ENCODE data around the gene CFAP46.

The CFAP46 gene

GRCh38 chr10:132840698-132841614, 101.4 kb downstream of the CFAP46 start:
- peaks cover 14% of the 10 kb centered on the region for H3K9me3 ChIP-seq (ENCODE audit: control insufficient read depth, insufficient read depth, low read length)
- no peaks in the 10 kb centered on the region for H3K27me3 ChIP-seq (ENCODE audit: control insufficient read depth, insufficient read depth, low read length)
- H3K4me1 ChIP-seq (ENCODE audit: control insufficient read depth, insufficient read depth, low read length): no peaks in the 10 kb centered on the region; the same call in 1 of the 2 replicates
- no peak overlapping the region for H3K27ac ChIP-seq (ENCODE audit: low read depth, low read length)
- no peaks in the 10 kb centered on the region for H3K36me3 ChIP-seq (ENCODE audit: control insufficient read depth, insufficient read depth, low read length)
- no peak overlapping the region for H3K9ac ChIP-seq (ENCODE audit: low read depth, low read length)
- no peak overlapping the region for H3K4me3 ChIP-seq (ENCODE audit: low read depth, low read length)

GRCh38 chr10:132839061-132839460, 103.3 kb downstream of the CFAP46 start:
- Histone ChIP-seq H3K36me3 (ENCODE audit: control insufficient read depth, insufficient read depth, low read length) (no peaks in the 10 kb centered on the region), H3K4me3 (ENCODE audit: low read depth, low read length) (no peak overlapping the region), H3K4me1 (ENCODE audit: control insufficient read depth, insufficient read depth, low read length) (no peaks in the 10 kb centered on the region; the same call in 1 of the 2 replicates), H3K27me3 (ENCODE audit: control insufficient read depth, insufficient read depth, low read length) (no peaks in the 10 kb centered on the region), H3K27ac (ENCODE audit: low read depth, low read length) (no peak overlapping the region), H3K9ac (ENCODE audit: low read depth, low read length) (no peak overlapping the region), H3K9me3 (ENCODE audit: control insufficient read depth, insufficient read depth, low read length) (peaks cover 14% of the 10 kb centered on the region)

- no peak overlapping the region for H3K4me3 ChIP-seq (ENCODE audit: low read depth, low read length)
- H3K4me1 ChIP-seq (ENCODE audit: control insufficient read depth, insufficient read depth, low read length): no peaks in the 10 kb centered on the region; the same call in 1 of the 2 replicates
- H3K36me3 ChIP-seq (ENCODE audit: control insufficient read depth, insufficient read depth, low read length): no peaks in the 10 kb centered on the region
- H3K9me3 ChIP-seq (ENCODE audit: control insufficient read depth, insufficient read depth, low read length): peaks cover 14% of the 10 kb centered on the region; the same call in 1 of the 2 replicates
- H3K27ac ChIP-seq (ENCODE audit: low read depth, low read length): no peak overlapping the region
- H3K9ac ChIP-seq (ENCODE audit: low read depth, low read length): no peak overlapping the region
- no peaks in the 10 kb centered on the region for H3K27me3 ChIP-seq (ENCODE audit: control insufficient read depth, insufficient read depth, low read length)
Observed at GRCh38 chr10:132838346-132838970, 103.9 kb downstream of the CFAP46 start.

- peaks cover 13% of the 10 kb centered on the region; the same call in 1 of the 2 replicates for H3K9me3 ChIP-seq (ENCODE audit: control insufficient read depth, insufficient read depth, low read length)
- H3K9ac ChIP-seq (ENCODE audit: low read depth, low read length): no peak overlapping the region
- no peak overlapping the region for H3K27ac ChIP-seq (ENCODE audit: low read depth, low read length)
- H3K36me3 ChIP-seq (ENCODE audit: control insufficient read depth, insufficient read depth, low read length): no peaks in the 10 kb centered on the region
- H3K27me3 ChIP-seq (ENCODE audit: control insufficient read depth, insufficient read depth, low read length): no peaks in the 10 kb centered on the region
- no peak overlapping the region for H3K4me3 ChIP-seq (ENCODE audit: low read depth, low read length)
- no peaks in the 10 kb centered on the region; the same call in 1 of the 2 replicates for H3K4me1 ChIP-seq (ENCODE audit: control insufficient read depth, insufficient read depth, low read length)
Observed at GRCh38 chr10:132837905-132838304, 104.5 kb downstream of the CFAP46 start.

- no peak overlapping the region for H3K27ac ChIP-seq (ENCODE audit: low read depth, low read length)
- H3K9me3 ChIP-seq (ENCODE audit: control insufficient read depth, insufficient read depth, low read length): peaks cover 4% of the 10 kb centered on the region; the same call in 1 of the 2 replicates
- H3K4me1 ChIP-seq (ENCODE audit: control insufficient read depth, insufficient read depth, low read length): no peaks in the 10 kb centered on the region; the same call in 1 of the 2 replicates
- no peaks in the 10 kb centered on the region for H3K27me3 ChIP-seq (ENCODE audit: control insufficient read depth, insufficient read depth, low read length)
- H3K36me3 ChIP-seq (ENCODE audit: control insufficient read depth, insufficient read depth, low read length): no peaks in the 10 kb centered on the region
- no peak overlapping the region for H3K4me3 ChIP-seq (ENCODE audit: low read depth, low read length)
- no peak overlapping the region for H3K9ac ChIP-seq (ENCODE audit: low read depth, low read length)
Observed at GRCh38 chr10:132836832-132837540, 105.4 kb downstream of the CFAP46 start.

GRCh38 chr10:132836248-132836831, 106.0 kb downstream of the CFAP46 start:
- no peaks in the 10 kb centered on the region for H3K9me3 ChIP-seq (ENCODE audit: control insufficient read depth, insufficient read depth, low read length)
- H3K36me3 ChIP-seq (ENCODE audit: control insufficient read depth, insufficient read depth, low read length): no peaks in the 10 kb centered on the region
- H3K4me1 ChIP-seq (ENCODE audit: control insufficient read depth, insufficient read depth, low read length): no peaks in the 10 kb centered on the region; the same call in 1 of the 2 replicates
- no peak overlapping the region for H3K9ac ChIP-seq (ENCODE audit: low read depth, low read length)
- H3K27ac ChIP-seq (ENCODE audit: low read depth, low read length): no peak overlapping the region
- no peak overlapping the region for H3K4me3 ChIP-seq (ENCODE audit: low read depth, low read length)
- no peaks in the 10 kb centered on the region for H3K27me3 ChIP-seq (ENCODE audit: control insufficient read depth, insufficient read depth, low read length)

GRCh38 chr10:132835848-132836233, 106.5 kb downstream of the CFAP46 start:
- H3K9me3 ChIP-seq (ENCODE audit: control insufficient read depth, insufficient read depth, low read length): no peaks in the 10 kb centered on the region
- no peaks in the 10 kb centered on the region; the same call in 1 of the 2 replicates for H3K4me1 ChIP-seq (ENCODE audit: control insufficient read depth, insufficient read depth, low read length)

GRCh38 chr10:132834891-132835847, 107.2 kb downstream of the CFAP46 start:
- Histone ChIP-seq H3K4me1 (ENCODE audit: control insufficient read depth, insufficient read depth, low read length) (no peaks in the 10 kb centered on the region; the same call in 1 of the 2 replicates), H3K36me3 (ENCODE audit: control insufficient read depth, insufficient read depth, low read length) (no peaks in the 10 kb centered on the region), H3K9ac (ENCODE audit: low read depth, low read length) (no peak overlapping the region), H3K27me3 (ENCODE audit: control insufficient read depth, insufficient read depth, low read length) (no peaks in the 10 kb centered on the region), H3K4me3 (ENCODE audit: low read depth, low read length) (no peak overlapping the region), H3K9me3 (ENCODE audit: control insufficient read depth, insufficient read depth, low read length) (no peaks in the 10 kb centered on the region), H3K27ac (ENCODE audit: low read depth, low read length) (no peak overlapping the region)

More at GRCh38 chr10:132835848-132836233, 106.5 kb downstream of the CFAP46 start:
- Histone ChIP-seq H3K9ac (ENCODE audit: low read depth, low read length) (no peak overlapping the region), H3K36me3 (ENCODE audit: control insufficient read depth, insufficient read depth, low read length) (no peaks in the 10 kb centered on the region), H3K27me3 (ENCODE audit: control insufficient read depth, insufficient read depth, low read length) (no peaks in the 10 kb centered on the region), H3K27ac (ENCODE audit: low read depth, low read length) (no peak overlapping the region), H3K4me3 (ENCODE audit: low read depth, low read length) (no peak overlapping the region)

- Histone ChIP-seq H3K9ac (ENCODE audit: low read depth, low read length) (no peak overlapping the region), H3K4me1 (ENCODE audit: control insufficient read depth, insufficient read depth, low read length) (no peaks in the 10 kb centered on the region; the same call in 1 of the 2 replicates), H3K4me3 (ENCODE audit: low read depth, low read length) (no peak overlapping the region), H3K27me3 (ENCODE audit: control insufficient read depth, insufficient read depth, low read length) (no peaks in the 10 kb centered on the region), H3K36me3 (ENCODE audit: control insufficient read depth, insufficient read depth, low read length) (no peaks in the 10 kb centered on the region), H3K27ac (ENCODE audit: low read depth, low read length) (no peak overlapping the region), H3K9me3 (ENCODE audit: control insufficient read depth, insufficient read depth, low read length) (no peaks in the 10 kb centered on the region)
Observed at GRCh38 chr10:132834311-132834761, 108.0 kb downstream of the CFAP46 start.
